NCI-H345 (cell line): ENCODE data around the gene GARIN5B.
A peak's percentile ranks its signal among the peaks of the same experiment; 100 is the strongest.

Source experiments
- DNase-seq: peaks from one replicate; lab custom pipeline; 2025; lab: John Stamatoyannopoulos, UW

GARIN5B gene

DNA sequence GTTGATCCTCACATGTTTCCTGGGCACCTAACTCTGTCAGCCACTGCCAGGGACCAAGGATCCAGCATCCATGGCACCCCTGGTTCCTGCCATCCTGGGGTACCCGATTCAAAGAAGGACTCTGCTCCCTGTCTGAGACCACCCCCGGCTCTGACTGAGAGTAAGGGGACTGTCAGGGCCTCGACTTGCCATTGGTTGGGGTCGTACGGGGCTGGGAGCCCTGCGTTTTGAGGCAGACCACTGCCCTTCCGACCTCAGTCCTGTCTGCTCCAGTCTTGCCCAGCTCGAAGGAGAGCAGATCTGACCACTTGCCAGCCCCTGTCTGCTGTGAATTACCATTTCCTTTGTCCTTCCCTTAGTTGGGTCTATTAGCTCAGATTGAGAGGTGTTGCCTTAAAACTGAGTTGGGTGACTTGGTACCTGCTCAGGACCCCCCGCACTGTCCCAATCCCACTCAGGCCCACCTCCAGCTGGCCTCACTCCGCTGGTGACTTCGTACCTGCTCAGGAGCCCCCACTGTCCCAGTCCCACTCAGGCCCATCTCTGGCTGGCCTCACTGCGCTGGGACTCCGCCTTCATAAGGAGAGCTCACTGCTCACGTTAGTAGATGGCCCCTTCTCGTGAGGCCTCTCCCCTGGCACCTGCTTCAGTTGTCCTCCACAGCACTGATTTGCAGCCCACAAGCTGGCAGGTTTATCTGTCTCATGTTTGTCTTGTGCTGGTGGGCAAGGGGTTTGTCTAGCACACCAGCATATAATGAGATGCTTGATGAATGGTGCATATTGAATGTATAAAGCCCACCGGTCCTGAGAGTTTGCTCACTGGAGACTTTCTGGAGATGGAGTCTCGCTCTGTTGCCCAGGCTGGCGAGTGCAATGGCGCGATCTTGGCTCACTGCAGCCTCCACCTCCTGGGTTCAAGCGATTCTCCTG is 26.6 kb upstream of the GARIN5B start:
- DNase-seq, result no peak

DNA sequence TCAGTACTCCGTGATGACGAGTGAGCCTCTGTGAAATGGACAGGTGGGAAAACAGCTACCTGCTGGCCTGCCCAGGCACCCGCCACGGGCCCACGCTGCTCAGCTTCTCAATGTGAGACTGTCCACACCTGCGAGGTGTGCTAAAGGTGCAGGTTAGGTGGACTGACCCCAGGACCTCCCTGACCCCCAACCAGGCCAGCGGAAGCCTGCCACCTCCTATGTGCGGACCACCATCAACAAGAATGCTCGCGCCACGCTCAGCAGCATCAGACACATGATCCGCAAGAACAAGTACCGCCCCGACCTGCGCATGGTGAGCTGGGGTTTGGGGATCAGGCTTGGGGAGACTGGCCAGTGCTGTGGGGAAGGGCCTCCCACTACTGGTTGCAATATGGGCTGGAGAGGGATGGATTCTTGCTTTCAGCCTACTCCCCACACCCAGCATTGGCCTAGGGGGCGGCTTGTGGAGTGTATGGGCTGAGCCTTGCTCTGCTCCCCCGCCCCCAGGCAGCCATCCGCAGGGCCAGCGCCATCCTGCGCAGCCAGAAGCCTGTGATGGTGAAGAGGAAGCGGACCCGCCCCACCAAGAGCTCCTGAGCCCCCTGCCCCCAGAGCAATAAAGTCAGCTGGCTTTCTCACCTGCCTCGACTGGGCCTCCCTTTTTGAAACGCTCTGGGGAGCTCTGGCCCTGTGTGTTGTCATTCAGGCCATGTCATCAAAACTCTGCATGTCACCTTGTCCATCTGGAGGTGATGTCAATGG is 24.9 kb upstream of the GARIN5B start:
- no peak for DNase-seq

DNA sequence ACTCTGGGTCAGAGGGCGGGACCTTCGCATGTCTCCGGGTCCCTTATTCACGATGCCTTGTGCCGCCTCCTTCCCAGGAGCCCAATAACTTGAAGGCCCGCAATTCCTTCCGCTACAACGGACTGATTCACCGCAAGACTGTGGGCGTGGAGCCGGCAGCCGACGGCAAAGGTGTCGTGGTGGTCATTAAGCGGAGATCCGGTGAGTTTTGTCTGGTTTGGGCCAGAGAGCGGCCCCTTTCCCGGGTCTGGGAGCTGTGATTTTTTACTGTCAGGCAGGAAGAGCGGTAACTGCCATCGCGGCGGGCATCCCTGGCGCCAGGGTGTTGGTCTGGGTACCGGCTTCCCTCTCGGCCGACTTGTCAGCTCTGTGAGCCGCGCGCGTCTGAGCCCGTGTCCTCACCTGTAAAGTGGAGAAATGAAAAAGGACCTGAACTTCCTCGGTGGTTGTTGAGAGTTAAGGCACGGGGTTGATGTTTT is 23.5 kb upstream of the GARIN5B start:
- DNase-seq, result no peak

DNA sequence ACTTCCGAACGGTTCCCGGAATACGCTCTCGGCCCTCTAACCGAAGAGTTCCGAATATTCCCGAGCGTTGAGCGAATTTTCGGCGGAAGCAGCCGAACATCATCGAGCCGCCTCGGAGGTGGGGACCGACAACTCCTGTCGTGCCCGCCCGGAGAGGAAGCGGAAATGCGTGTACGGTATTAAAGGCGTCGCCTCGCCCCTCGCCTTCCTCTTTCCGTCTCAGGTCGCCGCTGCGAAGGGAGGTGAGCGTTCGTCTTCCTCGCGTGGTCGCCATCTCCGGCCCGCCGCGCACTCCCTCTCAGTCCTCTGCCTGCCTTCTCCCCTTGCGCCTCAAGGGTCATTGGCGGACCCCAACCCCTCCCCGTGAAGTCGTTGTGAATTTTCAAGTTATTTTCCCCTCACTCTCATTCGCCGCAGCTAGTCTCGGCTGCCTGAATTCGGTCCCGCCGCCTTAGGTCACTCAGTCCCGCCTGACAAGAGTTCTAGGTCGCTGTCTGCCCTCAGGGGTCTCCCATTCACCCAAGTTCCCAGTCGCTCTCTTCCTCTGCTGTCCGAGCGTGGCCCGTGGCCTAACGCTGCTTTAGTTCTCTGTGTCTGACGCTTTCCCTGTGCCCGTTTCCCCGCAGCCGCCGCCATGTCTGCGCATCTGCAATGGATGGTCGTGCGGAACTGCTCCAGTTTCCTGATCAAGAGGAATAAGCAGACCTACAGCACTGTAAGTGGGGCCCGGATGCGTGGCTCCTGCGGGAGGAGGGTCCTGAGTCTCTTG is 22.8 kb upstream of the GARIN5B start, which contains the start of gene RPL28:
Gene RPL28, plus strand, starts transcription at position 209 of the 769 bp plus-strand sequence. Its CDS starts 426 bp downstream, at position 635.
- DNase-seq, result peak; percentile 97

DNA sequence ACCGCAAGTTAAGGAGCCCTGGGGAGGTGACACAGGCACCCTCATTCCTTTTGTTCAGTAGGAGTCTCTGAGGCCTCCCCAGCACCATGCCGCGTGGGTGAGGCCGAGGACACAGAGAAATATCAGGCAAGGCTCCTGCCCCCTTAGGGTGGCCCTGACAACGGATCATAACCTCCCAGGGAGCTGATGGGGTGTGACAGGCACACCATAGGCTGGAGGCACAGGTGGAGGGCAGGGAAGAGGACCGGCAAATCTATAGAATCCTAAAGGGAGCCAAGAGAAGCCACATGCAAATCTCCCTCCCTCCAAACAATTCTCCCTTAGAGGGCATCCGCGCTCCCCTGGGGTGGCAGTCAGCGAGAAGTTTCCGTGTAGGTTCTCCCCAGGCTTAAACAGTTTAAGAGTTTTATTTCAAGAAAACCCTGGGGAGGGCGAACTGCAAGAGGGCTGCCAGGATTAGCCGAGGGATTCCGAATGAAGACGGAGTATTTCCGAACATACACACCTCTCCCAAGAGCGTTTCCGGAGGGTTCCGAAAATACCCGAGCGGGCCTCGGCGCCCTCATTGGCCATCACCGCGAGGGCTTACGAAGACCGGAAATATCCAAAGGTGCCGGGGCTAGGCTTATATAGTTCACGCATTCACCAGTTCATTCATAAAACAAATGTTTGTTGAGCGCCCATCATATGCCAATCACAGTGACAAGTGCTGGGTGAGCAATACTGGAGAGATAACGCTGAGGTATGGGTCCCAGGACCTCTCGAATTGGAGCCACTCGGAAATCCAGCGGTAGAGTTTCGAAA is 22.1 kb upstream of the GARIN5B start:
- peak; percentile 93 for DNase-seq

DNA sequence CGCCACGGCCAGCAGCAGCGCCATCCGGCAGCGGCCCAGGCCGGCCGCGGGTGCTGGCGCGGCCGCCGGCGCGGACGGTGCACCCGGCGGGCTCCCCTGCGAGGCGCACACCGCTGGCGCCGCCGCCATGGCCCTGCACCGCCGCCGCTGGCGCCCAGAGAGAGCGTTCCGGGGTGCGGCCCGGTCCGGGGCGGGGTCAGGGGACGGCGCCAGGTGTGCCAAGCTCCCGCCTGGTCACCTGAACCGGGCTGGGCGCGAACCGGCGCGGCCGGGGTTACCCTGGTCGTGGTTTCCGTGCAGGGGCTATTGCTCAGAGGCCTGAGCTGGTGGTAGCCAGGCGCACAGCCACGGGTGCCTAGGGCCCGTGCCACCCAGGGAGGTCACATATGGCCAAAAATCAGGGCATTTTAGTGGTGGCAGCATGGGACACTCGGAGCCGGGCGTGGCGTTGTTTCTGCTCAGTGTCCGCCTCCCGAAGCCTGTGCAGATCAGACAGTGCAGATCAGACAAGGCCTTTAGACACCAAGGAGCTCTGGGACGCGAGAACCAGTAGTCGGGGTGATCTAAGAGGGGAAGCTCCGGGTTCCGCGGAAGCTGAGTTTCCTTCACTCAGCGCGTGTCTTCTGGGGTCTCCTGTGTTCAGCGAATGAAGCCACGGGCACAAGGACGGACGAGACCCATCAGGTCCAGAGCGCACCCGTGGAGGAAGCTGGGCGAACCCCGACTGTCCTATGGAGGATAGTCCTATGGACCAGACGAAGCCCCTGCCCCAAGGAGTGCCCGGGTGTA is 21.3 kb upstream of the GARIN5B start, which contains the start of gene TMEM238:
Gene TMEM238, minus strand, starts transcription at position 162 of the 789 bp plus-strand sequence. Its CDS starts 33 bp downstream, at position 129.
- peak; percentile 46 for DNase-seq

DNA sequence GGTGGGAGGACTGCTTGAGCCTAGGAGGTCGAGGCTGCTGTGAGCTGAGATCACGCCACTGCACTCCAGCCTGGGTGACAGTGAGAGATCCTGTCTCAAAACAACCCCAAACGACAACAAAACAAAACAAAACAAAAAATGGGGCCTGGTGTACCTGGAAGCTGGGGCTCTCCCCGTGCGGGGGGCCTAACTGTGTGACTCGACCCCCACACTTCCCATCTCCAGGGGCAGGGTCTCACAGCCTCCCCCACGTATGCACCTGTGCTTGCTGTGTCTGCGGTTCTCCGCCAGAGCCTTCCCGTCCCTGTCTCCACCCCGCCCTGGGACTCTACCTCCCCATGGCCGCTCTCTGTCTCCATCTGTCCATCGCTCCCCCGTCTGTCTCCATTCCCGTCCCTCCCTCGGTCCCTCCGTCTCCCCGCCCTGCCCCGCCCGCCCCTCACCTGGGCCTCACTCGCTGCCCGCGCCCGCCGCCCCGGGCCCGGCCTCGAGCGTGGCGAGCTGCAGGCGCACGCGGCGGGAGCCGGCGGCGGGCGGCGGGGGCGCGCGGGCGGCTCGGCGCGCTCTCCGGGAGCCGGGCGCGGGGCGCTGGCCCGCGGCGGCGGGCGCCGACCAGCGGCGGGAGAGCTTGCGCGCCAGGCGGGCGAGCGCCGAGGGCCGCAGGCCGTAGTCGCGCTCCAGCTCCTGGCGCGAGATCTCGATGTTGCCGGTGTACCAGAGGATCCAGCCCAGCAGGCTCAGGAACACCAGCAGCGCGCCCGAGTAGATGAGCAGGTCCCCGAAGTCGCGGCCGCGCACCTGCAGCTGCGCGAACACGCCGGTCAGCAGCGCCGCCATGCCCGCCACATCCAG is 20.4 kb upstream of the GARIN5B start:
- peak; percentile 51 for DNase-seq

DNA sequence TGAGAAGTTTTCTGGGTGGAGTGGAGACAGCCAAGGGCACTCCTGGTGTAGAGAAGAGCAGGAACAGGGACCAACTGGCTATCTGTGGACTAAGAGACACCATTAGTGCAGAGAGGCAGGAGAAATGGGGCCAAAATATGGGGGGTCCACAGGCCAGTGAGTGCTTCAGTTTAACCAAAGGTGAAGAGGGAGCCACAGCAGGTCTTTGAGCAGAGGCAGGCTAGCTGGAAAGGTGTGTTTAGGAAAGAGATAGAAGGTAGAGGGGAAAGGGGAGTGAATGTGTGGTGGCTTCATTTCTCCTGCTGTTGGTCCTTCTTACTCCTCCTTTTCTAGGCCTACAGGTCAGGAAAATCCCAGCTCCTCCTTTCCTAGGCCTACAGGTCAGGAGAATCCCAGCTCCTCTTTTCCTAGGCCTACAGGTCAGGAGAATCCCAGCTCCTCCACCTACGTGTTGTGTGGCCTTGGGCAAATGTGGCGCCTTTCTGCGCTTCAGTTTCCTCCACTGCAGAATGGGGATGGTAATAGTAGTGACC is 19.5 kb upstream of the GARIN5B start:
- DNase-seq, result no peak

DNA sequence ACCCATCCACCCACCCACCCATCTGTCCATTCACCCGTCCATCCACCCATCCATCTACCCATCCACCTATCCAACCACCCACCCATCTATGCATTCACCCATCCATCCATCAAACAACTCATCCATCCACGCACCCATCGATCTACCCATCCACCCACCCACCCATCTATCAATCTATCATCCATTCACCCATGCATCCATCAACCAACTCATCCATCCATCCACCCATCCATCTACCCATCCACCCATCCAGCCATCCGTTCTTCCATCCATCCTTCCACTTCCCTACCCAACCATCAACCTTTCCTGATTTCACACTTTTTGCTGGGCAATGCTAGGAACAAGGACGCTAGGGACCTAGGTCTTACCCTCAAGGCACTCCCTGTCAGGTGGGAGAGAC is 19.0 kb upstream of the GARIN5B start:
- DNase-seq, result no peak

DNA sequence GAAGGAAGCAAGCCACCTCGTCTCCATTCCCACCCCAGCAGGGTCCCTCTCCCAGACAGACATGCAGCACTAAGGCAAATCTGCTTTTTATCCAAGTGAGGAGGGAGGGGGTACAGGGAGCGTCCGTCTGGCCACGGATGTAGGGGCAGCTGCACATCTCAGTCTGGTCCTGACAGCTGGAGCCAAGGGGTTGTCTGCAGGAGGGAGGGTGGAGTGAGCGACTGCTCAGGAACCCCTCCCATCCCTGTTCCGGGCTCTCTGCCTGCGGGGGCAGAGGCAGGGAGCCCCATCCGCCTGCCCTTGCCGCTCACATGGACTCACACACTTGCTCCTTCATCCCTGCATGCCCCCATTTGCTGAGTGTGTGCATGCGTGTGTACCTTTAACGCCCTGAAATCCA is 16.1 kb upstream of the GARIN5B start:
- no peak for DNase-seq

DNA sequence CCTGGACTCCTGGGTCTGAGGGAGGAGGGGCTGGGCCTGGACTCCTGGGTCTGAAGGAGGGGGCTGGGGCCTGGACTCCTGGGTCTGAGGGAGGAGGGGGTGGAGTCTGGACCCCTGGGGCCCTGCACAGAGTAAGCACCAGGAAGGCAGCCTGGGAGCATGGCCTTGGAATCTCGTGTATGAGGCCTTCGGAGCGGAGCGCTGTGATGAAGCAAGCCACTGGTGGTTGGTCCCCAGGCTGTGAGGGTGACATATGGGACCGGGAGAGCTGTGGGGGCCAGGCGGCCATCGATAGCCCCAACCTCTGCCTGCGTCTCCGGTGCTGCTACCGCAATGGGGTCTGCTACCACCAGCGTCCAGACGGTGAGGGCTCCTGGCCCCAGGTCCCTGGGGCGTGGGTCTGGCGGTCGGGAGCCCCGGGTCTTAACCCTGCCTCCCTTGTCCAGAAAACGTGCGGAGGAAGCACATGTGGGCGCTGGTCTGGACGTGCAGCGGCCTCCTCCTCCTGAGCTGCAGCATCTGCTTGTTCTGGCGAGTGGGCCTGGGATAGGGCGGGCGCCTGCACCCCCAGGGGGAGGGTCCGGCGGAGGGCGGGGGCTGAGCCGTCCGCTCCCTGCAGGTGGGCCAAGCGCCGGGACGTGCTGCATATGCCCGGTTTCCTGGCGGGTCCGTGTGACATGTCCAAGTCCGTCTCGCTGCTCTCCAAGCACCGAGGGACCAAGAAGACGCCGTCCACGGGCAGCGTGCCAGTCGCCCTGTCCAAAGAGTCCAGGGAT is 14.5 kb upstream of the GARIN5B start:
- no peak for DNase-seq

DNA sequence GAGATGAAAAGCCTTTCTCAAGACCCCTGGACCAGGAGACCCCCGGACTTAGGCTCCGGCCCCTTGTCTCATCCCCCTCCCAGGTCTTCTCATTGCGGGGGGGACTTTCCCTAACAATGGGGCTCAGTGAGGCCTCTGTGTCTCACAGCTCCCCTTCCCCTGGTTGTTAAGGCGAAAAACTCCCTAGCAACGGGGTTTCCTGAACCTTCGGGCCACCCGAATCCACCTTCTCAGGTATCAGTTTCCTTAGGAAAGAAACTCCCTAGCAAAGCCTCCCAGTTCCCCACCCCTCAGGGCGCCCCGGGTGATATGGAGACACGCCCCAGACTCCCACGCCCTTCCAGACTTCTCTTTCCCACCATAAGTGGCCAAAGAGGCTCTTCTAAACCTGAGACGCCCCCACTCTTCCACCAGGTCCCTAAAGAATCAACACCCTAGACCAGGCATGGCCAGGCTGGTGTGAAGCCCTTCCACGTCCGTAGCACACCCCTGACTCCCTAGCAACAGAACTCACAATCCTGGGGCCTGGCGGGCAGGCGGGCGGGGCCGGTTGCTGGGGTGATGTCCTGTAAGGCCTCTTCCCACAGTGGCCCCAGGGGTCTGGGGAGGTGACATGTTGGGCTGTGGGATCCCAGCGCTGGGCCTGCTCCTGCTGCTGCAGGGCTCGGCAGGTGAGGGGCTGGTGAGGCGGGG is 13.3 kb upstream of the GARIN5B start, which contains the start of gene TMEM190:
Gene TMEM190, plus strand, starts transcription at position 586 of the 693 bp plus-strand sequence. Its CDS starts 28 bp downstream, at position 614.
- DNase-seq, result no peak

DNA sequence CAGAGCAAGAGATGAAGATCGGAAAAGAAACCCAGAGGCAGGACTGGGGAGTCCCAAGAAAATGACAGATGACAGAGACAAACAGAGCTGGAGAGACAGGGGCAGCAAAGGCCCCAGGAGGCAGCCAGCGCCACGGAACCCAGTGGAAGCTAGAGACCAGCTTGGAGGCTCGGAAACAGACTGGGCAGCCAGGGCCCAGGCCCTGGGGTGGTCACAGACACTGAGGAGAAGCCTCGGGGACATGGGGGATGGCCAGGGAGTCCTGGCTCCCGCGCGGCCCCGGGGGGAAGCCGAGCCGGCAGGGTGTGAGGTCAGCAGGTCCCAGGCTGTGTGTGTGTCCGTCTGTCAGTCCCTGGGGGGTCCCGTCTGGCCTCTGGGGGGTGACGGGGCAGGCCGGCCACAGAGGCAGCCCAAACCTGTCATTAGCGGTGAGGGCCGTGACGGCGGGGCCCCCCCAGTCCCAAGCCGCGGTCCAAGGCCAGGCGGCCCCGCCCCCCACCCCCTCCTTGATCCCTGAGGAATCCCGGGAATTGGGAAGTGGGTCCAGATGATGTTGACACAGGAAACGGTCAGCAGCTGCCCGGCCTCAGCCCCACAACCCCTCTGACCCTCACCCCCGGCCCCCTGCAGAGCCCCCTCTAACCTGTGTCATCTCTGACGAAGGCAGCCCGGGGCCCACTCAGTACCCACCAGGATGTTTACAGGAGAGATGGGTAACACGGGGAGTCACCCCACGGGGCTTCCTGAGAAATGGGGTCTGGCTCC is 11.1 kb upstream of the GARIN5B start:
- no peak for DNase-seq

DNA sequence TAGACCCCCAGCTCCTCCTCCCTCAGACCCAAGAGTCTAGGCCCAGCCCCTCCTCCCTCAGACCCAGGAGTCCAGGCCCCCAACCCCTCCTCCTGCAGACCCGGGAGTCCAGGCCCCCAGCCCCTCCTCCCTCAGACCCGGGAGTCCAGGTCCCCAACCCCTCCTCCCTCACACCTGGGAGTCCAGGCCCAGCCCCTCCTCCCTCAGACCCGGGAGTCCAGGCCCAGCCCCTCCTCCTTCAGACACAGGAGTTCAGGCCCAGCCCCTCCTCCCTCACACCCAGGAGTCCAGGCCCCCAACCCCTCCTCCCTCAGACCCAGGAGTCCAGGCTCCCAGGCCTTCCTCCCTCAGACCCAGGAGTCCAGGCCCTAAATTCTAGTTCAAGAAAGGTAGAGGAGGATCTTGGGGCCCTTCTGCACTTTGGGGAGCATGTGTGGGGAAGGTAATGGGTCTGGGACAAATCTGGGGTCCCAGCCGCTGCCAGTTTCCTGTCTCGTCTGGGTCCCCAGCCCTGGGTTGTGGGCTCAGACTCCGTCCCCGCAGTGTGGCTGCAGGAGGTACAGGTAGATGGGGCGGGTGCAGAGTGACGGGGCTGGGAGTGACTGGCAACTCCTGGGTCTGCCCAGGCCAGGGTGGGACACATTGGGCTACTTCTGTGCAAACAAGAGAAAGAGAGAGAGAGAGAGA is 10.4 kb upstream of the GARIN5B start:
- no peak for DNase-seq

DNA sequence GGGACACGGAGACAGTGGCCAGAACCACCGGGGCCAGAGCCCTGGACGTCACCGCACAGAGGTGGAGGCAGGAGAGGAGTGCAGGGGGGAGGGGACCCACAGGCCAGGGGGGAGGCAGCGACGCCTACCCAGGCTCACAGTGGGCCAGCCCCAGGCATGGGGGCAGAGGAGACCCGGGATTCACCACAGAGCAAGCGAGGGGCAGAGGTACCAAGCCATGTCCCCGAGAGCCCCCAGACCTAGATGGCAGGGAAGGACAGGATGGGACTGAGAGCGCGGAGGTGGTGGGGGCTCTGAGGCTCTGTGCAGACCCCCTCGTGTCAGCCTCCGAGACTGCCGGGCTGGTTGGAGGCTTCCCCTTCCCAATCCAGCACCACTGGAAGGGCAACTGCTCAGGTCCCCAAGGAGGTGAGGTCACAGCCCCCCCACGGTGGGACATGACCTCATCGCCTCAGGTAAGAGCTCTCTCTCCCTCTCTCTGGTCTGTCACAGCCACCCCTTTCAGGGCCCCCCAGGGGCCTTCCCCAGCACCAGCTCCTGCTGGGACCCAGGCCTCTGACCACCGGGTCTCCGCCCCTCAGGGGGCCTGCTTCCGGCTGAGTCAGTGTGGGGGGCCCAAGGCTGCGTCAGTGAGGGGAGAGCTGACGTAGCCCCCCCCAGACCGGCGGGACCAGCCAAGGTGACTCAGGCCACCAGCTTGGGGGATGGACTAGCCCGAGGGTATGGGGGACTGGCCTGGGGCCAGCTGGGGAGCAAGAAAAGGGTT is 9.4 kb upstream of the GARIN5B start:
- DNase-seq, result no peak
